Small intestine (tissue), 7 donors: ENCODE data around the gene UBXN10. TPM values are rescaled to one million over a fixed set of nuclear protein-coding genes. Genes with fewer than 3 reads are reported as not detected.
A peak's percentile ranks its signal among the peaks of the same experiment; 100 is the strongest.

Experiments used
- DNase-seq, 2 donors: peaks; one replicate each; pipeline versions ENCODE4 v3.0.0 to v3.0.0-alpha.2; 2013
- FAIRE-seq: peaks from 2 replicates; lab custom pipeline; 2012; peaks lifted over from hg19 to GRCh38; lab: Jason Lieb, UNC
- H3K27ac ChIP-seq, 3 donors: one replicate each; pipeline ENCODE4 v1.5.1; 2013; ENCODE audit warnings: low read length in 2 of 3, mild to moderate bottlenecking in 2 of 3, control low read depth in 1 of 3, inconsistent platforms in 1 of 3, low read depth in 1 of 3, moderate library complexity in 1 of 3
- H3K27me3 ChIP-seq, 3 donors: one replicate each; pipeline ENCODE4 v1.6.1; 2013; ENCODE audit warnings: low read length in 3 of 3, inconsistent platforms in 1 of 3; ENCODE audit not compliant: control insufficient read depth in 3 of 3, insufficient read depth in 3 of 3
- H3K36me3 ChIP-seq, 3 donors: one replicate each; pipeline ENCODE4 v1.6.1; 2013; ENCODE audit warnings: low read length in 3 of 3, inconsistent platforms in 1 of 3, low read depth in 1 of 3, mild to moderate bottlenecking in 1 of 3, moderate library complexity in 1 of 3; ENCODE audit not compliant: control insufficient read depth in 3 of 3, insufficient read depth in 2 of 3
- H3K4me1 ChIP-seq, 3 donors: one replicate each; pipeline ENCODE4 v1.6.1; 2013; ENCODE audit warnings: low read length in 2 of 3, inconsistent platforms in 1 of 3, low read depth in 1 of 3, mild to moderate bottlenecking in 1 of 3, moderate library complexity in 1 of 3; ENCODE audit not compliant: control insufficient read depth in 3 of 3, insufficient read depth in 2 of 3
- H3K4me3 ChIP-seq, 3 donors: one replicate each; pipeline ENCODE4 v1.5.1; 2013; ENCODE audit warnings: low read length in 3 of 3, control low read depth in 1 of 3, inconsistent platforms in 1 of 3, low read depth in 1 of 3, mild to moderate bottlenecking in 1 of 3, moderate library complexity in 1 of 3
- H3K9me3 ChIP-seq, 2 donors: one replicate each; pipeline ENCODE4 v1.6.1; 2013; ENCODE audit warnings: low read depth in 1 of 2, low read length in 1 of 2; ENCODE audit not compliant: control insufficient read depth in 2 of 2, insufficient read depth in 1 of 2
- WGBS, 3 donors: extraction: QIAGEN DNeasy Blood & Tissue Kit; methylation state at CpG; one replicate each; pipeline ENCODE4 v1.1.7; 2013; 5-methylcytosine and 5-hydroxymethylcytosine counted together
- polyA plus RNA-seq, 4 donors: library from polyadenylated mRNA; stranded (reverse) in 3 of 4; unstranded in 1 of 4; fragments of 200-250 nt in 3 of 4; fragments of 120-200 nt in 1 of 4; gene quantifications; one replicate each; pipeline versions ENCODE4 v1.2.1 to v1.2.3, GENCODE V29; 2013
- donor health status: healthy with polysubstance abuse.
- donor health status: control.
- donor health status: control.
- donor health status: Bipolar disorder and iron deficiency.
- donor health status: healthy.

Gene UBXN10
- polyA plus RNA-seq, 4 donors = 0.22 to 1.6 (median 0.77) TPM

GRCh38 chr1:20190256-20191160, 4.6 kb downstream of the UBXN10 start:
- Histone ChIP-seq H3K4me3 (no peak overlapping the region), H3K36me3 (no peaks in the 10 kb centered on the region), H3K27me3 (no peaks in the 10 kb centered on the region), H3K9me3 (no peaks in the 10 kb centered on the region), H3K4me1 (peaks cover 0 to 10% (median 4%) of the 10 kb centered on the region in 3 donors), H3K27ac (no peak overlapping the region)
- FAIRE-seq (no peak), DNase-seq (no peak)
- WGBS, 3 donors = 90 to 91% (median 90%) methylated on average over 19 of the region's 19 CpGs

- FAIRE-seq (no peak), DNase-seq (no peak)
- no peak overlapping the region for H3K4me3 ChIP-seq
- no peaks in the 10 kb centered on the region for H3K27me3 ChIP-seq
- no peaks in the 10 kb centered on the region for H3K36me3 ChIP-seq
- 89 to 95% (median 90%) methylated on average over 12 of the region's 12 CpGs for WGBS, 3 donors
- no peak overlapping the region for H3K27ac ChIP-seq
- H3K9me3 ChIP-seq = no peaks in the 10 kb centered on the region
- H3K4me1 ChIP-seq = peaks cover 0 to 4% (median 0%) of the 10 kb centered on the region in 3 donors
Observed at GRCh38 chr1:20191266-20191825, 5.5 kb downstream of the UBXN10 start.

- Histone ChIP-seq H3K27me3 (no peaks in the 10 kb centered on the region), H3K27ac (no peak overlapping the region), H3K4me1 (no peaks in the 10 kb centered on the region), H3K4me3 (no peak overlapping the region), H3K9me3 (no peaks in the 10 kb centered on the region), H3K36me3 (no peaks in the 10 kb centered on the region)
- 80 to 94% (median 92%) methylated on average over 5 of the region's 5 CpGs for WGBS, 3 donors
- FAIRE-seq (no peak), DNase-seq (no peak)
Observed at GRCh38 chr1:20192364-20192763, 6.5 kb downstream of the UBXN10 start.

GRCh38 chr1:20192871-20193411, 7.0 kb downstream of the UBXN10 start:
- Histone ChIP-seq H3K27ac (no peak overlapping the region), H3K9me3 (no peaks in the 10 kb centered on the region), H3K36me3 (no peaks in the 10 kb centered on the region), H3K4me3 (no peak overlapping the region), H3K27me3 (no peaks in the 10 kb centered on the region), H3K4me1 (no peaks in the 10 kb centered on the region)
- WGBS, 3 donors = 87 to 96% (median 87%) methylated on average over 1 of the region's 1 CpG
- no peak for FAIRE-seq
- DNase-seq = no peak

GRCh38 chr1:20194224-20194623, 8.3 kb downstream of the UBXN10 start:
- Histone ChIP-seq H3K9me3 (no peaks in the 10 kb centered on the region), H3K27me3 (no peaks in the 10 kb centered on the region), H3K4me1 (no peaks in the 10 kb centered on the region), H3K4me3 (no peak overlapping the region), H3K27ac (no peak overlapping the region), H3K36me3 (no peaks in the 10 kb centered on the region)
- FAIRE-seq (no peak), DNase-seq (peak in 1 of 2 donors; percentile 38)
- WGBS, 3 donors = 31 to 79% (median 32%) methylated on average over 2 of the region's 2 CpGs

GRCh38 chr1:20194757-20195461, 9.0 kb downstream of the UBXN10 start:
- no peaks in the 10 kb centered on the region for H3K9me3 ChIP-seq
- no peak for FAIRE-seq
- H3K36me3 ChIP-seq = no peaks in the 10 kb centered on the region
- H3K27ac ChIP-seq = no peak overlapping the region
- H3K27me3 ChIP-seq = no peaks in the 10 kb centered on the region
- WGBS, 3 donors = 17 to 34% (median 25%) methylated on average over 15 of the region's 15 CpGs
- peak; percentile 69 to 76 for DNase-seq
- no peaks in the 10 kb centered on the region for H3K4me1 ChIP-seq
- H3K4me3 ChIP-seq = no peak overlapping the region

GRCh38 chr1:20195462-20195780, 9.5 kb downstream of the UBXN10 start:
- DNase-seq = no peak
- WGBS, 3 donors = 50 to 66% (median 64%) methylated on average over 4 of the region's 4 CpGs
- Histone ChIP-seq H3K4me1 (no peaks in the 10 kb centered on the region), H3K36me3 (no peaks in the 10 kb centered on the region), H3K27me3 (no peaks in the 10 kb centered on the region), H3K9me3 (no peaks in the 10 kb centered on the region), H3K27ac (no peak overlapping the region), H3K4me3 (no peak overlapping the region)
- no peak for FAIRE-seq

- no peaks in the 10 kb centered on the region for H3K36me3 ChIP-seq
- no peak overlapping the region for H3K27ac ChIP-seq
- FAIRE-seq = no peak
- no peaks in the 10 kb centered on the region for H3K4me1 ChIP-seq
- no peaks in the 10 kb centered on the region for H3K27me3 ChIP-seq
- peak in 1 of 2 donors; percentile 22 for DNase-seq
- no peaks in the 10 kb centered on the region for H3K9me3 ChIP-seq
- no peak overlapping the region for H3K4me3 ChIP-seq
- 62 to 73% (median 68%) methylated on average over 5 to 6 of the region's 6 CpGs for WGBS, 3 donors
Observed at GRCh38 chr1:20197329-20197791, 11.5 kb downstream of the UBXN10 start.
